Neural progenitor cell (in vitro differentiated cells): ENCODE measurements around the gene PDZK1.

Source experiments
- CTCF ChIP-seq: fragments of 200-600 bp; sonication (generic); IDR thresholded peaks from 2 replicates; pipeline ENCODE4 v1.5.1; 2017; ENCODE audit warnings: antibody characterized with exemption, mild to moderate bottlenecking
- EZH2phosphoT487 ChIP-seq: fragments of 200-600 bp; sonication (generic); IDR thresholded peaks from 2 replicates; pipeline ENCODE4 v1.6.1; 2017; ENCODE audit warnings: antibody characterized with exemption

DNA sequence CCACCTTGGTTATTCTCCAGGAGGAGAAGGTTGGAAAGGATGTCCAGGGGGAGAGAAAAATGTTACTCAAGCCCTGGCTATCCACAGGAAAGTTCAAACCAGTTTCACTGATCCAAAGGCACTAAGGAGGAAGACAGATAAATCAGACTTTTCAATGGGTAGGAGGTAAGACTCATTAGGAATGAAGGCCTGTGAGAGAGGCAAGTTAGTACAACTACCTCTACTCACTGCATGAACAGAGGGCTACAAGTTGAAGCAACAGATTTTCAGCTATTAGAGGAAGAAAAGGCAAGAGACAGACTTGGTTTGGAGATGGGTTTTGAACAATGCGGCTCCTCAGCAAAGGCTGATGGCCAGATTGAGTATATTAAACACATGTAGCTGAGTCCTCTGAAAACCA is 29.0 kb upstream of the PDZK1 start:
- TF ChIP-seq CTCF (no peak), EZH2phosphoT487 (no peak)
